Measurements from ENCODE around the gene NAT8L.

NAT8L gene

GRCh38 chr4:2096073-2096609 lies 37.0 kb downstream of the NAT8L start:
- DNase-seq: no peak

DNA sequence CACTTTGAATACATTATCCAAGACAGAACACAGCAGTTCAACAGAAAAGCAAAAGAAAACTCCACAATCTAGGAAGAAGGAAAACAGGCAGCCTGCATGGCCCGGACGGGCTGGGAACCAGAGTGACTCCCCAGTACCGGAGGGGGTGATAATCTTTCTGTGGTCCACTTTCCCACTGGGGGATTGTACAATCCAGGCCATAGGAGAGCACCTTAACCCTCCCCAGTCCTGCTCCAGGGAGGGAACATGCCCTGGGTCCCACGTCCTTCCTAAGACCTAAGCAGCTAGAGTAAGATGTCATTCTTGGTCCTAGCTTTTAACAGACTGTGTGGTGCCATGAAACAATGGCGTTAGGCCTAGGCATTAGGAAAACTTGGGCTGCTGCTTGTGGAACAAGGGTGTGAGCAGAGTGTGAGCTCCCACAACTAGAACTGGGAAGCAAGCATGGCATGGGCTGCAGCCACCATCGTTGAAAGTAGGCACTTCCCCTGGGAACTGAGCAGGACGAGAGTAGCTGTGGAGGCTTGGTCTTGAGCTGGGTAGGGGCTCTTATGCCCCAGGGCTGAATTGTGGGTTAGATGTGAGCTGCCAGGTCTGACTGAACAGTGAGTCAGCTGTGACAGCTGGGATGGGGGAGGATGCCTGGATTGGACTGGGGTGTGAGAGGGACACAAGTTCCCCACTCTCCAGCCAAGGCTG lies 42.4 kb downstream of the NAT8L start:
- peak; percentile 86 for DNase-seq

- DNase-seq: no peak
These were observed 43.1 kb downstream of the NAT8L start for GRCh38 chr4:2102045-2102883.

DNA sequence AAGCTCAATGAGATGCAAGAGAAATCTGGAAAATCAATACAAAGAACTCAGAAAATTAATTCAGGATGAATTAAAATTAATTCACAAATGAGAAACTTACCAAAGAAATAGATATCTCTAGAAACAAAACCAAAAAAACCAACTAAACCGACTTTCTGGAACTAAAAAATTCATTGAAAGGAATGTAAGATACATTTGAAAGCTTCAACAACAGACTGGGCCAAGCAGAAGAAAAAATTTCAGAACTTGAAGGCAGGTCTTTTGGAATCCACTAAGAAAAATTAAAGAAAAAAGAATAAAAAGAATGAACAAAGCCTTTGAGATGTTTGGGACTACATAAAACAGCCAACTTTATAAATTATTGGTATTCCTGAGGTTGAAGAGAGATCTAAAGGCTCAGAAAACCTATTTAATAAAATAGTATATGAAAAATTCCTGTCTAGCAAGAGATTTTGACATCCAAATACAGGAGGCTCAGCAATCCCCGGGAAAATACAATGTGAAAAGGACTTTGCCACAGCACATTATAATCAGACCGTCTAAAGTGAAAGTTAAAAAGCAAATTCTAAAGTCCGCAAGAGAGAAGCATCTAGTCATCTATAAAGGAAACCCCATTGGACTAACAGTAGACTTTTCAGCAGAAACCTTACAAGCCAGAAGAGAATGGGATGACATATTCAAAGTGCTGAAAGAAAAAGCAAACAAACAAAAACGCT lies 44.2 kb downstream of the NAT8L start:
- DNase-seq: no peak

- no peak for DNase-seq
These were observed 44.9 kb downstream of the NAT8L start for GRCh38 chr4:2103843-2104547.

- no peak for DNase-seq
These were observed 45.6 kb downstream of the NAT8L start for GRCh38 chr4:2104556-2105345.

DNA sequence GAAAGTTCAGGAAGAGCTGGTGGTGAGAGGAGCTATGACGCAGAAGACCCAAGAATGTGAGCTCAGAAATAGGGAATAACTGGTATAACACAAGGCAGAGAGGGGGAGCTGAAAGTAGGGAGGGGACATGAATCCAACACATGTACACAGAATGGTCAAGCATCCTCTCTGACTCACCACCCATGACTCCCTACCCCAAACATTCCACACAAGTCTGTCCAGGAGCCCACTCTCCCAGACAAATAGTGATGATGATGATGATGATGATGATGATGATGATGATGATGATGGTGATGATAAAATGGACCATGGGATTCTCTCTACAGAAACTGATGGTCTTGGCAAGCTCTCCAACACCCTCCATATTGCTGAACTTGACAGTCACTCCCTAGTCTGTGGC lies 46.4 kb downstream of the NAT8L start:
- peak; percentile 82 for DNase-seq

DNA sequence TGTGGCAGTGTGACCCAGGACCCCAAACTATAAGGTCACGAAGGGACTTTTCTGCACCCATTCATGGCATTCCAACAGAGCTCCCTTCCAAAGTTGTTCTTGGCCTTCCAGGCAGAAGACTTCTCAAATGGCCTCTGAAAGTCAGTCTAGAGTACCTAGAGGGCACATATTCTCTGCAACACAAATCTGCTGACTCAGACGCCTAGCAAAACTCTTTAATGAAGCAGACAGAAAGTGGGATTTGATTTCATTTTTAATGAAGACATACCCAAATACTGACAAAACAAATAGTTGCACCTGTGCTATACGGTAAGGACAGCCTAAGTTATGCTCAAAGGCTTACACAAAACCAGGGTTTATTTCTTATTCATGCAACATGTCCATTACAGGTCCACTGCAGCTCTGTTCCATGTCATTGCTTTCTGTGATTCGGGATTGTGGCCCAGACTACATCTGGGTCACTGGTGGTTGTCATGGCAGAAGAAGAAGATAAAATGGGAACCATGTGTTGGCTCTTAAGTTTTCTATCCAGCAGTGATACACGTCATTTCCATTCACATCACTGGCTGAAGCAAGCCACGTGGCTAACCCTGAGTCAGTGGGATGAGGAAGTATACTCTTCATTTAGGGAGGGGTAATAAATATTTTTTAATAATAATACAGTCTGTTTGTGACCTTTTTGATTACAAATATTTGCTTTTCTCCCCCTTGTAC lies 57.7 kb downstream of the NAT8L start:
- no peak for DNase-seq
